SU-DHL-6 (cell line): Measurements from ENCODE around the gene TNFAIP8.

ENCODE experiments used
- H2AFZ ChIP-seq: fragments of 200-600 bp; sonication (generic); 2 replicates; pipeline ENCODE4 v1.6.1; 2014; ENCODE audit warnings: low read depth, mild to moderate bottlenecking, moderate library complexity, mixed read lengths, antibody characterized with exemption, low read length; ENCODE audit not compliant: severe bottlenecking
- H3F3A ChIP-seq: fragments of 200-600 bp; shearing (Covaris generic); 2 replicates; pipeline ENCODE4 v1.6.0; 2016; ENCODE audit warnings: antibody characterized with exemption, mild to moderate bottlenecking; ENCODE audit not compliant: insufficient read depth
- H3K27ac ChIP-seq: fragments of 200-600 bp; sonication (generic); 2 replicates; pipeline ENCODE4 v1.5.1; 2016; ENCODE audit warnings: low read depth, mild to moderate bottlenecking, low read length, moderate library complexity, mixed read lengths
- H3K27me3 ChIP-seq: fragments of 200-600 bp; sonication (generic), shearing (Covaris generic); 2 replicates; pipeline ENCODE4 v1.6.0; 2014; ENCODE audit warnings: mild to moderate bottlenecking, low read length
- H3K36me3 ChIP-seq: fragments of 200-600 bp; sonication (generic); 2 replicates; pipeline ENCODE4 v1.6.1; 2014; ENCODE audit warnings: mild to moderate bottlenecking, low read length, mixed read lengths
- H3K4me2 ChIP-seq: fragments of 300-600, 200-600 bp; shearing (Covaris generic), sonication (generic); 2 replicates; pipeline ENCODE4 v1.6.0; 2014; ENCODE audit warnings: low read length, low read depth, mild to moderate bottlenecking; ENCODE audit not compliant: poor library complexity, severe bottlenecking
- H3K4me3 ChIP-seq: fragments of 200-600 bp; sonication (generic); 2 replicates; pipeline ENCODE4 v1.5.1; 2014; ENCODE audit warnings: antibody characterized with exemption, low read length, mild to moderate bottlenecking, mixed read lengths; ENCODE audit not compliant: insufficient read depth, poor library complexity, severe bottlenecking
- H3K79me2 ChIP-seq: fragments of 200-600 bp; sonication (generic); 2 replicates; pipeline ENCODE4 v1.6.1; 2014; ENCODE audit warnings: mild to moderate bottlenecking, low read length, moderate library complexity; ENCODE audit not compliant: insufficient read depth
- H3K9ac ChIP-seq: fragments of 200-600 bp; sonication (generic); 2 replicates; pipeline ENCODE4 v1.7.0; 2014; ENCODE audit warnings: mild to moderate bottlenecking, low read length
- H3K9me2 ChIP-seq: fragments of 200-600 bp; sonication (generic); replicated peaks from 2 replicates; pipeline ENCODE4 v1.6.1; 2014; ENCODE audit warnings: low read length; ENCODE audit not compliant: insufficient read depth
- H3K9me3 ChIP-seq: fragments of 200-600 bp; sonication (generic); 2 replicates; pipeline ENCODE4 v1.6.1; 2014; ENCODE audit warnings: low read length, mixed read lengths; ENCODE audit not compliant: insufficient read depth
- H4K20me1 ChIP-seq: fragments of 200-600 bp; sonication (generic); 2 replicates; pipeline ENCODE4 v1.6.1; 2014; ENCODE audit warnings: low read depth, mild to moderate bottlenecking, antibody characterized with exemption, low read length, moderate library complexity, mixed read lengths
- EZH2phosphoT487 ChIP-seq: fragments of 200-600 bp; sonication (generic), shearing (Covaris generic); conservative IDR thresholded peaks from 2 replicates; pipeline ENCODE4 v1.6.1; 2018; ENCODE audit warnings: mild to moderate bottlenecking, antibody characterized with exemption, low read length, moderate library complexity, mixed read lengths
- TF ChIP-seq, protein P1 (sequence below): fragments of 200-600 bp; sonication (generic); IDR thresholded peaks from one replicate; pipeline ENCODE4 v1.5.1; 2017; ENCODE audit warnings: antibody characterized with exemption, mild to moderate bottlenecking, low read length, moderate library complexity; ENCODE audit not compliant: insufficient read depth, poor library complexity, severe bottlenecking

The TNFAIP8 gene

DNA sequence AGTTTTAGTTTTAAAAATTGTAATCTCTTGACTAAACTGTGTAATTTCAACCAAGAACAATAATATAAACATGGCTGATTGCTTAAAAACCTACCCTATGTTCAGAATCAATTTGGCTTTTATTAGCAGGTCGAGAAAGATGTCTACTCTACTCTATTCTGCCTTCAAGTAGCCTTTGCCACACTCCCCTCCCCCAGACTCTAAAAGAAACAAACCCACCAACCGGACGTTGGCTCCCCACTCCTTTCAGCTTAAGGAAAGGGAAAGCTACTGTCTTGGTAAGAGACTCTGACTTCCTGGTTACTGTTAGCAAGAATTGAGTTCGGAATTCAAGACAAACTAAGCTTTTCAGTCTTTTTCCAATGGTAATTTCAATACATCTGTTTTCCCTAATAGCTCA lies 46.7 kb downstream of the TNFAIP8 start:
- H3K27ac ChIP-seq: no peak overlapping the region
- H3F3A ChIP-seq: peaks cover 20% of the 10 kb centered on the region
- H3K27me3 ChIP-seq: no peaks in the 10 kb centered on the region
- H3K4me2 ChIP-seq: no peak overlapping the region
- H3K9me3 ChIP-seq: no peaks in the 10 kb centered on the region
- H3K36me3 ChIP-seq: no peaks in the 10 kb centered on the region
- no peak overlapping the region for H2AFZ ChIP-seq
- no peak for TF ChIP-seq EZH2phosphoT487
- TF ChIP-seq, protein P1, sequence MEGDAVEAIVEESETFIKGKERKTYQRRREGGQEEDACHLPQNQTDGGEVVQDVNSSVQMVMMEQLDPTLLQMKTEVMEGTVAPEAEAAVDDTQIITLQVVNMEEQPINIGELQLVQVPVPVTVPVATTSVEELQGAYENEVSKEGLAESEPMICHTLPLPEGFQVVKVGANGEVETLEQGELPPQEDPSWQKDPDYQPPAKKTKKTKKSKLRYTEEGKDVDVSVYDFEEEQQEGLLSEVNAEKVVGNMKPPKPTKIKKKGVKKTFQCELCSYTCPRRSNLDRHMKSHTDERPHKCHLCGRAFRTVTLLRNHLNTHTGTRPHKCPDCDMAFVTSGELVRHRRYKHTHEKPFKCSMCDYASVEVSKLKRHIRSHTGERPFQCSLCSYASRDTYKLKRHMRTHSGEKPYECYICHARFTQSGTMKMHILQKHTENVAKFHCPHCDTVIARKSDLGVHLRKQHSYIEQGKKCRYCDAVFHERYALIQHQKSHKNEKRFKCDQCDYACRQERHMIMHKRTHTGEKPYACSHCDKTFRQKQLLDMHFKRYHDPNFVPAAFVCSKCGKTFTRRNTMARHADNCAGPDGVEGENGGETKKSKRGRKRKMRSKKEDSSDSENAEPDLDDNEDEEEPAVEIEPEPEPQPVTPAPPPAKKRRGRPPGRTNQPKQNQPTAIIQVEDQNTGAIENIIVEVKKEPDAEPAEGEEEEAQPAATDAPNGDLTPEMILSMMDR: no peak
- H4K20me1 ChIP-seq: no peaks in the 10 kb centered on the region
- no peak overlapping the region for H3K9ac ChIP-seq
- no peak overlapping the region for H3K4me3 ChIP-seq
- H3K79me2 ChIP-seq: no peaks in the 10 kb centered on the region
- no peaks in the 10 kb centered on the region for H3K9me2 ChIP-seq

DNA sequence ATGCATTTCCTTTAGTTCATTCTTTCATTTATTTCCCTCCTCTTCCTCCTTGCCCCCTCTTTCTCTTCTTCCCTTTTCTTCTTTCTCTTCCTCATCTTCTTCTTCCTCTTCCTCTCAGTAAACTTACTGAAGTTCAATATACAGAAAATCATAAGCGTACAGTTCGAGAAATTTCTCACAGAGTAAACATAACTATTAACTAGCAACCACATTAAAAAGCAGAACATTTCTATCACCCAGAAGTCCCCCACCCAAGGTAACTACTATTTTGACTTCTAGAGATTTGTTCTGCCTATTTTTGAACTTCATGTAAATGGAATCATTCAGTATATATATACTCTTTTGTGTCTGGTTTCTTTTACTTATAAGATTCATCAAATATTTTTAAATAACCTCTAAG lies 48.2 kb downstream of the TNFAIP8 start:
- no peak overlapping the region for H3K4me2 ChIP-seq
- H3K9me3 ChIP-seq: no peaks in the 10 kb centered on the region
- no peaks in the 10 kb centered on the region for H3K27me3 ChIP-seq
- no peak overlapping the region for H3K27ac ChIP-seq
- peaks cover 10% of the 10 kb centered on the region for H3F3A ChIP-seq
- H3K9ac ChIP-seq: no peak overlapping the region
- H2AFZ ChIP-seq: no peak overlapping the region
- no peak overlapping the region for H3K4me3 ChIP-seq
- H4K20me1 ChIP-seq: no peaks in the 10 kb centered on the region
- no peaks in the 10 kb centered on the region for H3K79me2 ChIP-seq
- H3K9me2 ChIP-seq: no peaks in the 10 kb centered on the region
- TF ChIP-seq, protein P1: no peak
- no peak for TF ChIP-seq EZH2phosphoT487
- no peaks in the 10 kb centered on the region for H3K36me3 ChIP-seq

DNA sequence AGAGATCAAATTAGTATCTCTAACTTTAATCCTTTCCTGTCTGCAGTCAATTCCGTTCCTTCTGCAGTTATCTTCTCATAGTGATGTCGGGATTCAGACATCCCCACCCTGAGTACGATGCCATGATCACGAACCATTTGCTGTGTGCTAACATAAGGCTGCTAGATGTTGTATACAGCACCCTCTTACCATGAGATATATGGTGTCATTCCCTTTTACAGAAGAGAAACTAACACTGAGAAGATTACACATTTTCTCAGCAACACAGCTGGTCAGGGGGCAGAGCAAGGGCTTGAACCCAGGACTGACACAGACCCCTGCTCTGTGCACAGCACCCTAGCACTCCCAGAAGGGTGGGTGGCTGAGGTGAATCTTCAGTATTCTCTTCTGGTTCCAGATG lies 49.6 kb downstream of the TNFAIP8 start:
- H4K20me1 ChIP-seq: no peaks in the 10 kb centered on the region
- H3K4me2 ChIP-seq: no peak overlapping the region
- no peaks in the 10 kb centered on the region for H3K27me3 ChIP-seq
- H3F3A ChIP-seq: no peaks in the 10 kb centered on the region
- H3K79me2 ChIP-seq: no peaks in the 10 kb centered on the region
- H3K9me2 ChIP-seq: no peaks in the 10 kb centered on the region
- H3K36me3 ChIP-seq: no peaks in the 10 kb centered on the region
- no peak overlapping the region for H3K4me3 ChIP-seq
- H3K9me3 ChIP-seq: no peaks in the 10 kb centered on the region
- no peak overlapping the region for H3K9ac ChIP-seq
- H2AFZ ChIP-seq: no peak overlapping the region
- no peak for TF ChIP-seq EZH2phosphoT487
- TF ChIP-seq, protein P1: no peak
- H3K27ac ChIP-seq: no peak overlapping the region
